Right ventricle myocardium inferior (tissue), 1 donor: ENCODE measurements around the gene CA12. TPM values are rescaled to one million over a fixed set of nuclear protein-coding genes. Genes with fewer than 3 reads are reported as not detected.
"Not testable (repeated sequence)": the region's sequence is repeated elsewhere in the genome, so short reads cannot be mapped to it uniquely, and the experiment has no call there.

Source experiments
- ATAC-seq: fragments of 200-7000 bp; cut with Tn5 transposase; one replicate; pipeline ENCODE4 v1.9.1; 2020; ENCODE audit warnings: mild to moderate bottlenecking, moderate library complexity
- DNase-seq: peaks from one replicate; pipeline ENCODE4 v3.0.0; 2021; ENCODE audit errors: missing footprints
- intact Hi-C: fragments of 100-400 bp; cut with DNase I; formaldehyde crosslinking; loops from one replicate; pipeline ENCODE4 v1.11.0; 2022
- total RNA-seq: library from RNA; stranded (reverse); fragmentation: NEBNext Ultra II Directional; extraction: Animal tissue kit (Norgen Biotek cat#: 25700); gene quantifications from one replicate; pipeline ENCODE4 v1.2.1, GENCODE V29; 2021
- donor health status: DM: no; HTN: yes; CAD: no; lungs with severe emphysema.

Gene CA12
- total RNA-seq, 1 donor from 2014 or later: 0.65 TPM

DNA sequence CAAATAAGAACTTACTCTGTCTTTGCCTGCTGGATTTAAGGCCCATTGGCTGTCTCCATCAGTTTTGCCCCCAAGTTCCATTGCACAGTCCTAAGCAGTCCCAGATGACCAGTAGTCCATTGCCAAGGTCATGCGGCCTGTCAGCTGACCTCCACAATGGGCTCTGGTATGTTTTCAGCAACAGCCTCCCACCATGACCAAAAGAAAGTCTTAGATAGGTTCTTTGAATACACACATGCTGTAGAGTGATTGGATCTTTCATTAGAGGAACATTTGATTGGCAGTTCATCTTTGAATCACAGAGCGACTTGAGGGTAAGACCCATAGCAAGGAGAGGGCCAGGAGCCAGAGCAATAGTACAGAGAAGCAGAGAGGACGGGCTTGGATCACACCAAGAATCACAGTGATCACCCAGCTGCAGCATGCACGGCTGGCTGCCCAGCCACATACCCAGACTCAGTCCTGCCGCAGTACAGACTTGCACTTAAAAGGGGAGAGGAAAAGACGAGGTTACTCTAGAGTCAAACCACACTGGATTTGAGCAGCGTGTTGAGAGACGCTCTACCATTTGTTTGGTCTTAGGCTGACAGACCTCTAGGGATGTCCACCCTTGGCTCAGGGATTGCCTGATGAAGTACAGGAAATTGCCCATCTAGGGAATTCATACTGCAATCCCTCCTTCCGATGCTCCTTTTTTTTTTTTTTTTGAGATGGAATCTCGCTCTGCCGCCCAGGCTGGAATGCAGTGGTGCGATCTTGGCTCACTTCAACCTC is 53.8 kb downstream of the CA12 start:
- DNase-seq (no peak), ATAC-seq (no peak)
- intact Hi-C loops: no loop called here

DNA sequence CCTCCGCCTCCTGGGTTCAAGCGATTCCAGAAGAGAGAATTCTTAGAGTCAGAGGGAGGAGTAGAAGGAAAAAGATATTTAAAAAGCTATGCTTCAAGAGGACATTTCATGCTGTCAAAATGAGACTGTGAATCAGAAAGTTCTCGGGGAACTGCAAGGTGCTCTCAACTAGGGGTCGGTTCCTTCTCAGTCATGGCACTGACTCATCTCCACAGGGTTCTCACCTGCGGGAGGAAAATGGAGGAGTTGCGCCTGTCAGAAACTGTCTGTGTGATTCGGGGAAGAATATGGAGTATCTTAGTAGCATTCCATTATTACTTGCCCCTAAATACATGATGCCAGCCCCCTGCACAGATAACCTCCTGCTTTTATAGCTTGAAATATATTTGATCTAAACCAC is 56.9 kb downstream of the CA12 start:
- no peak for ATAC-seq
- DNase-seq: no peak
- intact Hi-C loops: no loop called here

DNA sequence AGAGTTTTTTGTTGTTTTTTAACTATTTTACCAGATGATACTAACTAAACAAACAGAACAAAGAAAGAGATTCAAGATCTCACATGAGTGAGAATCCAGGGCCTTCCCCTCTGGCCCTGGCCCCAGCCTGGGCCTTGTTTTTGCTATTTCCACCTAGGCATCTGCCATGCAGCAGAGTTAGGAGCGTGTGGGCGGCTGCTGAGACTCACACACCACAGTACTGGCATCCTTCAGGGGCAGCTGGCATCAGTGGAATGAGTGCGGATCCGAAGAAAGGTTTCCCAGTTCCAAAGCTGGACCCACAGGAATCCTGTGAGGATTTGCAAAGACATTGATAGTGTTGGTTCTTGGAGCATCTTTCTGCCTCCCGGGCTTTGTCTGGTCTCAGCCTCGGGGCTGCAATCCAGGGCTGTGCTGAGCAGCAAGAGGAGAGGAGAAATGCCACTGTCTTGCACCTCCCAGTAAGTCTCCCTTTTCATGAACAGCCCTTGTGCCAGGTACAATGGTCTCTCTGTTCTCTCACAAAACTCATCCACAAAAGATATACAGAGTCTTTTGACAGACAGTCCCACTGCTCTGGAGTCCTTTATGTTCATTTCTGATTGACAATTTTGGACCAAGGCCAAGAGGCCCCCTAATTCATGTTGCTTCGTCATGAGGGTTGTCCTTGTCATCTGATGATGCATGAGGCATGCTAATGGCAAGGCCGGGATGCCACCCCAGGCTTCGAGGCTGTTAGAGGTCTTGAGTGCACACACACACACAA is 57.7 kb downstream of the CA12 start:
- ATAC-seq: no peak
- no peak for DNase-seq
- intact Hi-C loops: no loop called here

DNA sequence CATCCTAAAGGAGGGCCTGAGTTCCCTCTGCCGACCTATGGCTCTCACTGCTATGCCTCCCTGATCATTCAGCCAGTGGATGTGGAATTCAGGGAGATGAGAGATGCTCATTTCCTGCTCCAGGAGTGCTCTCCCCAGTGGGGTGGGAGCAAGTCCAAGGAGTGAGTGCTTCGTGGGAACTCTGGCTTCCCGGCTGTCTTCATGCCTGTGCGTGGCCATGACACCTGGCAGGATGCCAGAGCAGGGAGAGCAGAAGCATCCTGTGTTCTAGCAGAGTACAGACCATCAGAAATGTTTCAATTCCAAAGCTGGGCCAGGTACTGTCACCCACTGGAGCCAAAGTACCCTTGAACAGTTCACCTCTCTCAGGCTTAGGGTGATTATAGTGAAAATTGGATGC is 59.1 kb downstream of the CA12 start:
- intact Hi-C loops: no loop called here
- ATAC-seq (no peak), DNase-seq (no peak)

DNA sequence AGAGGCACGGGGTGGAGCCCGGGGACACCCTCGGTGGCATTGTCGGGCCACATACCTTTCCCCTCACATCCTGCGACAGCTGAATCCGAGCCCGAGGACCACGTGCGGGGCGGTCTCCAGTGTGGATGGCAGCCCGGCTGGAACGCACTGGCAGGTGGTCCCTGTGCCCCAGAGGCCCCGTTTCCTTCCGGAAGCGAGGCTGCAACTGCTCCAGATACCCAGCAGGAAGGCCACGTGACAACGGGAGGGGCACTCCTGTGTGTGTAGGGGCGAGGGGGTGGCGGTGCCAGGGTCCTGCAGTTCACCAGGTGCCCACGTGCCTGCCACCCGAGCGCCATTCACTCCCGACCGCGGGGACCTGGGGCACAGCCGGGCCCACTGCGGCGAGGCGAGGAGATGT is 60.2 kb downstream of the CA12 start:
- DNase-seq (no peak), ATAC-seq (no peak)
- intact Hi-C loops: no loop called here

DNA sequence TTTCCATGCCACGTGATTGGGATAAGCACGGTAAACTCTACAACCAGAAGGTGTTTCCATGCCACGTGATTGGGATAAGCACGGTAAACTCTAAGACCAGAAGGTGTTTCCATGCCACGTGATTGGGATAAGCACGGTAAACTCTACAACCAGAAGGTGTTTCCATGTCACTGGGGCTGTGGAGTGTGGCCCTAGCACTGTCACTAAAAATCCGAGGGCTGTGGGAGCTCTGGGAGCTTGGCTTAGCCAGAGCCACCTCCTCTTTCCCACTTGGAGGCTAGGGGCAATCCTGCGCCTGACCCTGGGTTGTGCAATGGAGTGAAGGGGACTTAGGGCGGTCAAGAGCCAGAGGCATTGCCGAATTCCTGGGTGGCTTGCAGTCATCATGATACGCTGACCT is 60.7 kb downstream of the CA12 start:
- intact Hi-C loops, DNase-seq, ATAC-seq: not testable (repeated sequence)

DNA sequence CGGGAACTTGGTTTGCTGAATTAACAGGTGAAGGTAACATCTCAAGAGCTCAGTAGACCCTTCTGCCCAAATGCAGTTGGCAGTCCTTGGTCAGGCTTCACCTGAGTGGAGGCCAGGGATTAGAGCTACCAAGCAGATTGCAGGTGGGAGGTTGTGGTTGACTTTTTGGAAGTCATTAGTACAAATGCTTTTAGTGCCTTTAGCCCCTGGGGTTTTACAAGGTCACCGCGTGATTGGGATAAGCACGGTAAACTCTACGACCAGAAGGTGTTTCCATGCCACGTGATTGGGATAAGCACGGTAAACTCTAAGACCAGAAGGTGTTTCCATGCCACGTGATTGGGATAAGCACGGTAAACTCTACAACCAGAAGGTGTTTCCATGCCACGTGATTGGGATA is 61.2 kb downstream of the CA12 start:
- intact Hi-C loops, ATAC-seq, DNase-seq: not testable (repeated sequence)

DNA sequence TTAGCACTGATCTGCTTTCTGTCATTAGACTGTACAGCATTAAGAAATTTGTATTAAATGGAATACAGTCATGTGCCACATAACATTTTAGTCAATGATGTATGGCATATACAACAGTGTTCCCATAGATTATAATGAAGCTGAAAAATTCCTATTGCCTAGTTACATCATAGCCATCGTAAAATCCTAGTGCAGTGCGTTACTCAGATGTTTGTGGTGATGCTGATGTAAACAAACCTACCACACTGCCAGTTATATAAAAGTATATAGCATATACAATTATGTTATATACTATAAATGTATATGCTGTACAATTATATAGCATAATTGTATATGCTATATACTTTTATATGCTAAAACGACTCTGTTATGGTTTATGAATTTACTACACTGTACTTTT is 62.6 kb downstream of the CA12 start:
- ATAC-seq: no peak

DNA sequence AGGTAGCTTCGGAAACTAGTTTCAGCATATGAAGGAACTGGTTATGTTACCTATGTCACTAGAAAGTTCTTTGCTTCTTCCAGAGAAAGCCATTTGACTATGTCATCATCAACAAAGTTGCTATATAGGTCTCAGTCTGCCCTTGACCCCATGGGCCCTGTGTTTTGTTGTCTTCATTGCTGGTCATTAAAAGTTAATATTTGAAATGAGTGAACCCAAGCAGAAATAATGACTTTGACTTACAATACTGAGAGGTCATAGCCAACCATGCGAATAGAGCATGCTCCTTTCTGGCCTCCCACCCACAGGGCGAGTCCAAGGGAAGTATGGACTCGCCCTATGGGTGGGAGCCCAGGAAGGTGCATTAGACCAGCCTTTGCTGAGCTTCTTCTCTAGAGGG is 63.3 kb downstream of the CA12 start:
- ATAC-seq (no peak), DNase-seq (no peak)
- intact Hi-C loops: no loop called here

More for the DNA sequence above, 62.6 kb downstream of the CA12 start:
- intact Hi-C loops: no loop called here
- DNase-seq: no peak

DNA sequence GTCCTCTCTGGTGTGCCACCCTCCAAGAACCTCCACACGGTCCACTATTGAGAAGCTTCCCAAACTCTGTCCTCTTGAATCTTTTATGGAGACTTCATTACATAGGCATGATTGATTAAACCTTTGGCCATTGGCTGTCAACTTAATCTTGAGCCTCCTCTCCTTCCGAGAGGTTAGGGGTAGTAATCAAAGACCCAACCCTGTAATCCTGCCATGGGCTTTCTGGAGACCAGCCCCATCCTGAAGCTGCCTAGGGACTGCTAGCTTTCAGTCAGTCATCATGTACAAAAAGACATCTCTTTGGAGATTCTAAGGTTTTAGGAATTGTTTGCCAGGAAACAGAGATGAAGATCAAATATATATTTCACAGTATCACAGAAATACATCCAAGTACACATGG is 67.2 kb downstream of the CA12 start:
- ATAC-seq (no peak), DNase-seq (no peak)
- intact Hi-C loops: no loop called here

DNA sequence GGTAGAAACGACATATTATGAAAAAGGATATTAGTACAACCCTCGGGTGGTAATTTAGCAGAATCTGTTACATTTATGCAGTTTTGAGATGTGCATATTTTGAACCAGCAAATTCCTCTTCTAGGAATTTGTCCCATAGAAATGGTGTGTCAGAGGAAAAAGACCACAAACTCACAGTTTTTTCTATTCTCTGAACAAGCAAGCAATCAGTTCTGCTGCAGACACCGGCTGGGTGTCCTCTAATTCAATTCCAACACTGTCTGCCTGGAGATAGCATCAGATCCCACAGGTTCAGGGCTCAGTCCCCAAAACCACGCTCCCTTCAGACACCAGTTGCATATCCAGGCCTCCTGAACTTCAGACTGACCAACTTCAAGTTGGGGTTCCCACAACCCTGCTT is 67.8 kb downstream of the CA12 start:
- ATAC-seq (no peak), DNase-seq (no peak)
- intact Hi-C loops: no loop called here

DNA sequence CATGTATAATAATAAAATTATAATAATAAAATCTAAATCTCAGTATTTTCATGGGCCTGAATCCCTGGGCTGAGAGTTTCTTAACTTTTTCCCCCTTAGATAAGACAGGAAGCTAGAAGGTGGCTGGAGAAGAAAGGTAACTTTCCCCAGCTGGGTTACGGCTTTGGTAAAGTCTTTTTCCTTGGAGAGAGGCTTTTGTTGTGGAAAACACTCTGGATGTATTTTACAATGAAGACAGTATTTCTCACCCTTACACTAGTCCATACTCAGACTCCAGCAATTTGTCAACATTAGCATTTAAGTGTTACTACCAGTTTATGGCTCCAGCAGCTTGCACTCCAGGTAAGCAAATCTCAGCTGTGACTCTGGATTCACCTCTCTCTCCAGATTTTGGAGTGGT is 69.4 kb downstream of the CA12 start:
- intact Hi-C loops: no loop called here
- no peak for ATAC-seq
- DNase-seq: no peak

DNA sequence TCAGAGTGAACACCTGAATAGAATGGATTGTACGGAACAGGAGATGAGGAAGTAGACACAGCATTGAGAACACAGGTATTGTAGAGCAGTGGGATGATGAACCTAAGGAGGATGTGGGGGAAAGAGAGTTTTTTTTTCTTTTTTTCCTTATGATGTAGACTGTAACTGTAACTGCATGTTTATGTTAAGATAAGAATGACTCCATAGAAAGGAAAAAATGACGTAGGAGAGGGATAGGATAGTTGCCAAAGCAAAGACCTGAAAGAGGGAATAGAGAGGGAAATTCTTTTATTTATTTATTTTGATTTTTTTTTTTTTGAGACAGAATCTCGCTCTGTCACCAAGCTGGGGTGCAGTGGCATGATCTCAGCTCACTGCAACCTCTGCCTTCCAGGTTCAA is 71.0 kb downstream of the CA12 start:
- DNase-seq: no peak
- ATAC-seq: no peak
- intact Hi-C loops: no loop called here

DNA sequence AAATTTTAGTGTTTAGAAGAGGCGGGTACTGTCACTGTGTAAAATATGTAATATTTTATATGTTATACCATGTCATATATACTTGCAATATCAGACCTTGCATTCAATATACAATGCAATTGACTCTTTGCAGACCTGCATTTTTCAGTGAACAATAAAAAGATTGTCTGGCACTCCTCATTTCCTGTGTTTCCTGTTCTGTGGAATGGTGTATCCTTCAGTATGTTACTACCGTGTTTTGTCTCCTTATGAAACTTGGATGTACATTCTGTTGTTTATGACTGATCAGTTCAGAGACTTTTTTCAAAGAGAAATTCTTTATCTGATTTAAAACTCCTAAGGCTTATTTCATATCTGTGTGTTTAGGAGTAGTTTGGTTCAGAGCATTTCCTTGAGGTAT is 72.7 kb downstream of the CA12 start:
- DNase-seq (no peak), ATAC-seq (no peak)
- intact Hi-C loops: no loop called here

DNA sequence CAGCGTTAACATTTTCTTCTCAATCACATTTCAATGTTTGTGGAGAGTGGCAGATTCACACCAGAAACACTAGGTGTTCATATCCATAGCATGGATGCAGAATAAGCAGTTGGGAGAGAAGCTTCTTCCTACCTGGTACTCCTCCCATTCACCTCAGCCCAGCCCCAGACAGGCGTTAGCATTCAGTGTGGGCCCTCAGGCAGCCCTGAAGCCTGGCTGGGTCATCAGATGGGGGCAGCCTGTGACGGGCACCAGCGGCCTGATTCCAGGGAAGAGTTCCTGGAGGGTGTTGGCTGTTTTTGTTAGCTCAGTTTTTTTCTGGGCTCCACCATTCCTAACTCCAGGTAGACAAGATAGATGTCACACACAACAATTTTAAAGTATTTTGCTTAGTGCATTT is 73.2 kb downstream of the CA12 start:
- intact Hi-C loops: no loop called here
- ATAC-seq (no peak), DNase-seq (no peak)

DNA sequence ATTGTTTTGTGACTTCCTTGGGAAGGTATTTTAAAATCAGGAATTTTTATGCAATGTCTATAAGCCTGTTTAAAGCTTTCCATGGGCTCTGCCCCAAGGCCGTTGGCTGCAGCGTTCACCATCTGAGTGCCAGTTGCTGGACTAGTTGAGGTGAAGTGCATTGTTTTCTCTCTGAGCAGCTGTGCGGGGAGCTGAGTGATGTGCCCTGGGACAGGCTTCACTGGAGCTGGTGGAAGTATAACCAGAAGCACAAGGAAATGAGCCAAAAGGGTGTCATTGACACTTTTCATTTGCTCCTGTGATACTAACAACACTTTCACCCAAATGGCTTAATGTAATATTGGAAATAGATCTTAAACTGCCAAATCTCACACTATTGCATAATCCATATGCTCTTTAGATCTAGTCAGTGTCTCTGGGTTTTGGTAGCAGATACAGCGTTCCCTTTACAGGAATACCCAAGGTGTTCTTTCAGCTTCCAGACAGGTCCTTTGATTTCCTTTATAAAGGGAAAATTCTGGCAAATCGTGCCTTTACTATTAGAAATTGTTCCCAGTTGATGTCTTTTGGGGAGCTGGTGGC is 75.1 kb downstream of the CA12 start:
- DNase-seq: no peak
- intact Hi-C loops: no loop called here
- ATAC-seq: no peak

DNA sequence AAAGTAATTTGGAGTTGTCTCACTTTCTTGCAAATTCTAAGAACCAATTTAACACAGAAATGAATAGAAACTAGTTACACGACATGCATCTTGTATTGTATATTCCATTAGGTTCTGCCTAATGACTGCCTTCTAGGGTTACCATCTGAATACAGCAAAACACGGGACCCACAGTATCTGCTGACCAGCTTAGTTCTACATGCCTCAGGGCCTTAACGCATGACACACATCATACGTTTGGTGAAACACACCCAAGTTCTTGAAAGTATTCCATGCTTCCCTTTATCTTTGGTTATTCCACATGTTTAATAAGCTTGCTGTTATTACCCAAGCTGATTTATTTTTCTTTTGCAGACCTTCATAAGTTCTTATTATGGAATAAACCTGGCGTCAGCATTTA is 76.4 kb downstream of the CA12 start:
- intact Hi-C loops: no loop called here
- DNase-seq: no peak
- no peak for ATAC-seq

DNA sequence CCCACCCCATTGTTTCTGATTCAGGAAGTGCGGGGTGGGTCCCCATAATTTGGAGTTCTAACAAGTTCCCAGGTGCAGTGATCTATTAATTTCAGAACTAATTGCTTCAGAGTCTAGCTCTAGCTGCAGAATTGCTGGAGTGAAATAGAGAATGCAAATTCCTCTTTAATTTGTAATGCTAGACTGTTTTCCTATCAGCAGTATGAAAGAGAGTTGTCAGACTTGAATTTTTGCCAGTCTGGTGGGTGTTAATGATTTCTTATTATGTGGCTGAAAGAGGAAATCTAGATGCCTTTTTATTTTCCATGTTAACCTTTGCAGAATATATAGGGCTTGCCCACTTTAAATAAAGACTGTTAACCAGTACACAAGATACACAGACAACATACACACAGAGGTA is 80.6 kb downstream of the CA12 start:
- intact Hi-C loops: no loop called here
- no peak for ATAC-seq
- no peak for DNase-seq

DNA sequence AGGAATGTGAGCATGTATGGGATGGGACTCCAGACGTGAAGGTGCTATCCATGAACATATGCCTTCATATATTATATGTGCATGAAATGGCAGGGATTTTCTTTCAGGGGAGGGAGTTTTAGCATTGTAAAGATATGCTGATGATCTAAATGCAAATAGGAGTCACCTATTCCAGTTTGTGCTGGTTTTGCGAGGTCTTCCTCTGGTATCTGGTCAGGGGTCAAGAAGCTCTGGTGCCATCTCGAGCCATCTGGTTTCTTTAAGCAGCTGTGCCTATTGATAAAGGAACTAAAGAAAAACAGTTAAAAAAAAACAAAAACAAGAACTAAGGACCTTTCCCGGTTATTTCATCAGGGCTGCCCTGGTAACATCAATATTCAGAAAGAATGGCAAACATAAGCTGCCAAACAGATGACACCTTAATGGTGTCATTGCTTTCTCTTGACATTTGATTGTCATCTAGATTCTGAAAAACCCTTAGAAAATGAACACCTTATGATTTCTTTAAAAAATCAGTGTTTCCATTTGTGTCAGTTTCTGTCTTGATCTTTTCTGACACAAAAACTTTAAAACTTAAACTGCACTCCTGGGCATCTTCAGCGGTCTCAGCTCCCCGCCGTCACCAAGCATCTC is 81.6 kb downstream of the CA12 start:
- intact Hi-C loops: no loop called here
- DNase-seq: no peak
- ATAC-seq: no peak

DNA sequence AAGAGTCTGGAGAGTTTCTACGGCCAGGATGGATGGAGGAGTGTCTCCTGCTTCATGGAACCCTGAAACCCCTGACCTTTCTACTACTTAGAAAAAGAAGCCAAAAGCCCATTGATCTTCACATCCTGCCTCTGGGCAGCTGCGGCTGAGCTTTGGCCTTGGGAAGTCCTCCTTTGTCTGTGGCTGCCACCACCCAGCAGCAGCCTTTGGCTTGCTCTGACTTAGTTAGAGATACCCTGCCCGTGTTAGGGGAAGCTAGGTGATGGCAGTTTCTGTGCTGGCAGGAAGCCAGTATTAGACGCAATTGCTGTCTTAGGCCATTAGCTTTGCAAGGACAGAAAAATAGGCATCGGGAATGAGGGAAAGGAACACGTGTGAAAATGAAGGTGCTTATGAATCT is 85.5 kb downstream of the CA12 start:
- DNase-seq (no peak), ATAC-seq (peak; percentile 59)
- intact Hi-C loops: no loop called here
